Right ventricle myocardium superior (tissue), 1 donor: ENCODE data around the gene DCAF11. TPM values are rescaled to one million over a fixed set of nuclear protein-coding genes. Genes with fewer than 3 reads are reported as not detected.

Experiments
- ATAC-seq: fragments of 200-7000 bp; cut with Tn5 transposase; one replicate; pipeline ENCODE4 v1.9.1; 2020; ENCODE audit warnings: mild to moderate bottlenecking; ENCODE audit not compliant: poor library complexity
- DNase-seq: peaks from one replicate; pipeline ENCODE4 v3.0.0-alpha.2; 2020
- intact Hi-C: fragments of 100-400 bp; cut with DNase I; formaldehyde crosslinking; loops from one replicate; pipeline ENCODE4 v1.11.2; 2022
- long read RNA-seq: library from polyadenylated mRNA; unstranded; transcript quantifications from one replicate; pipeline ENCODE4 v2.0.0, GENCODE V29; 2021
- total RNA-seq: library from RNA; stranded (reverse); fragmentation: NEBNext Ultra II Directional; extraction: Animal tissue kit (Norgen Biotek cat#: 25700); gene quantifications from one replicate; pipeline ENCODE4 v1.2.1, GENCODE V29; 2021
- donor health status: DM: no; HTN: yes; CAD: no; lungs with severe emphysema.

DCAF11 gene
- total RNA-seq, result 81.7 TPM
- long read RNA-seq, full-length matches to known transcripts, result 79 of 142 reads
- long read RNA-seq, partial matches to known transcripts, result 49 of 142 reads
- long read RNA-seq, other reads (novel, unspliced or antisense), result 14 of 142 reads

GRCh38 chr14:24114532-24115421 lies at the start of gene DCAF11, which contains the start of gene NRL:
Gene DCAF11 (plus strand): TSS chr14:24114777. CDS start chr14:24115595, 818 bp downstream.
Gene NRL (minus strand): TSS chr14:24114949. CDS start chr14:24082848, 32,101 bp downstream.
- intact Hi-C loops, result no loop called here
- ATAC-seq (peak; percentile 95), DNase-seq (peak; percentile 99)

- DNase-seq, result no peak
- no peak for ATAC-seq
- intact Hi-C loops, result no loop called here
These were observed 49.7 kb upstream of the DCAF11 start for GRCh38 chr14:24064856-24065255.

- no peak for ATAC-seq
- intact Hi-C loops, result no loop called here
- DNase-seq, result no peak
These were observed 49.2 kb upstream of the DCAF11 start for GRCh38 chr14:24065408-24065807.

- DNase-seq (no peak), ATAC-seq (no peak)
- intact Hi-C loops, result no loop called here
These were observed 48.0 kb upstream of the DCAF11 start for GRCh38 chr14:24066496-24067132.

GRCh38 chr14:24067133-24068082 lies 47.2 kb upstream of the DCAF11 start:
- intact Hi-C loops, result no loop called here
- DNase-seq (no peak), ATAC-seq (no peak)

- ATAC-seq (no peak), DNase-seq (no peak)
- intact Hi-C loops, result no loop called here
These were observed 45.7 kb upstream of the DCAF11 start for GRCh38 chr14:24068711-24069410.

- intact Hi-C loops, result no loop called here
- ATAC-seq, result no peak
- DNase-seq, result no peak
These were observed 45.2 kb upstream of the DCAF11 start for GRCh38 chr14:24069411-24069735.

- DNase-seq, result no peak
- intact Hi-C loops, result no loop called here
- ATAC-seq, result no peak
These were observed 44.1 kb upstream of the DCAF11 start for GRCh38 chr14:24070285-24071143.

GRCh38 chr14:24071144-24071697 lies 43.4 kb upstream of the DCAF11 start, which contains the start of gene CPNE6:
Gene CPNE6 (plus strand): TSS chr14:24071562. CDS start chr14:24072937, 1,375 bp downstream.
- intact Hi-C loops, result no loop called here
- DNase-seq (no peak), ATAC-seq (no peak)

GRCh38 chr14:24071836-24072430 lies 42.6 kb upstream of the DCAF11 start:
- DNase-seq (no peak), ATAC-seq (no peak)
- intact Hi-C loops, result no loop called here

GRCh38 chr14:24072436-24072835 lies 42.1 kb upstream of the DCAF11 start:
- ATAC-seq (no peak), DNase-seq (no peak)
- intact Hi-C loops, result no loop called here

GRCh38 chr14:24072881-24073877 lies 41.4 kb upstream of the DCAF11 start:
- intact Hi-C loops, result no loop called here
- ATAC-seq (no peak), DNase-seq (no peak)

GRCh38 chr14:24074625-24075484 lies 39.7 kb upstream of the DCAF11 start:
- ATAC-seq (no peak), DNase-seq (no peak)
- intact Hi-C loops, result no loop called here

- DNase-seq, result no peak
- ATAC-seq, result no peak
- intact Hi-C loops, result no loop called here
These were observed 38.9 kb upstream of the DCAF11 start for GRCh38 chr14:24075485-24076301.
